ENCODE results near the gene CD5L.

Gene CD5L

GRCh38 chr1:157806431-157807149, 35.0 kb downstream of the CD5L start:
- DNase-seq, result no peak

GRCh38 chr1:157803851-157804250, 37.8 kb downstream of the CD5L start:
- DNase-seq, result no peak

- DNase-seq, result no peak
Measured at GRCh38 chr1:157799996-157800395, 41.6 kb downstream of the CD5L start.

- no peak for DNase-seq
Measured at GRCh38 chr1:157798211-157798610, 43.4 kb downstream of the CD5L start.

GRCh38 chr1:157785248-157785647, 56.4 kb downstream of the CD5L start:
- DNase-seq, result no peak

- no peak for DNase-seq
Measured at GRCh38 chr1:157784801-157785200, 56.8 kb downstream of the CD5L start.

GRCh38 chr1:157782931-157783330, 58.7 kb downstream of the CD5L start:
- DNase-seq, result no peak

- DNase-seq, result no peak
Measured at GRCh38 chr1:157781048-157781447, 60.6 kb downstream of the CD5L start.
